ENCODE data around the gene MBOAT7.
A peak's percentile ranks its signal among the peaks of the same experiment; 100 is the strongest.

The MBOAT7 gene

DNA sequence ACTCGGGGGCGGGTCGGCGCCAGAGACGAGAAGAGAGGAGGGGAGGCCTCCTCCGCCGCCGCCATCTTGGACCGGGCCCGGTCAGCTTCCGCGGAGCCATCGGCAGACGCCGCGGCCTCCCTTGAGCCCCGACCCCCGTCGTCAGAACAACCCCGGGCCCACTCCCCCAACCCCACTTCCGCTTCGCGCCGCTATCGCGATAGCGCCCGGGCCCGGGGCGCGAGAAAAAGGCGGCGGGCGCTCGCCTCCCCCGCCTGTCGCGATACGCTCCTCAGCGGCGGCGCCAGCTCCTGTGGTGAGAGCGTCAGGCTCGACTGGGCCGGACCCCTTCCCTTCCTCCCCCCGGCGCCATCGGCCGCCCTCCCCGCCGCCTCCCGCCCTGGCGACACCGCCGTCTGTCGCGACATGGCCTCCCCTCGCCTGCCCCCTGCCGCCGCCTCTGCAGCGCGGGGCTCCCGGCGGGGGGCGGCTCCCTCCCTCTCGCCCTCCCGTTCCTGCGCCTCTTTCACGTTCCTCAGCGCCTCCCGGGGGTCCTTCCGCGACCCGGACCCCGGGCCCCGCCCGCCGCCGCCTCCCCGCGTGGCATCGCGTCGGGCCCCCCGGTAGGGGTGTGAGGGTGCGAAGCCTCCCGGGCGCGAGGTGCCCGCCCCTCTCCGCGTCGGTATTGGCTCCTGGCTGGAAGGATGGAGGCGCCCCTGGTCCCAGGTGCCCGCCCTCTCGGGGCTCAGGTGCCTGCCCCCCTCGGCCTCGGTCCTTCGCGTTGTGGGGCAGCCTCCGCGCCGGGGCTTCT is 51.5 kb downstream of the MBOAT7 start, which contains the start of gene CNOT3:
Gene CNOT3 (plus strand): TSS at position 64 of the 790 bp plus-strand sequence. CDS start 5,217 bp downstream, outside the sequence.
- no peak for FAIRE-seq

DNA sequence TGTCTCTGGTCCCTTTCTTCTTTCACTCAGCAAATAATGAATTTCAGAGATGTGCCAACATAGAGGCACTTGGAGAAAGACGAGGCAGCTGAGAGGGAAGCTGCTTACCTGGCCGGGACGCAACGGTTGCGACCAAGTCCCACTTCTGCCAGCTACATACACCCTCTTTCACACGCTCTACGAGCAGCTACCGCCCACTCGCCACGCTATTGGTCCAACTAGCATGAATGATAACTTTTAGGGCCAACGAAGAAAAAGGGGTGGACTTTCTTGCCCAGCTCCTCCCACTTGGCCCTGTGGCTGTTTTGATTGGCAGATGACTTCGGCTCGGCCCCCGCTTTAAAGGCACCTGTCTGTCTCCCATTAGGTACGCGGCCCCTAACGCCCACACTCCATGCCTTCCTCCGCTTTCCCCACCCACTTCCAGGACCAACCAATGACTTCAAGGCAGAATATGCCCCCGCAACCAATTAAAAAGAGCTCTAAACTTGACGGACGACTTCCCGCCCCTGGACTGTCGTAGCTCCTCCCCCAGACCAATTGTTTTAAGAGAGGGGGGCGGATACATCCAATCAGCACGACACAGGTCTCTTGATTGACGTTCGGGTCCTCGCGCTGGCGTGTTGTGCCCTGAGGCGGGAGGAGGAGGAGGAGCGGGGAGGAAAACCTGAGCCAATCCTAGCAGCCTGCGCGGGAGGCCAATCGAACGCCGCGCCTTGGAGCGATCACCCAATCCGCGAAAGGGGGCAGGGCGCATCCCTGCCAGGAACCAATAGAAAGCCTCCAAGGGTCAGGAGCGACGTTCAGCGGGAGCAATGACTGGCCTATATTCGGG is 52.3 kb downstream of the MBOAT7 start:
- FAIRE-seq: peak; percentile 100

DNA sequence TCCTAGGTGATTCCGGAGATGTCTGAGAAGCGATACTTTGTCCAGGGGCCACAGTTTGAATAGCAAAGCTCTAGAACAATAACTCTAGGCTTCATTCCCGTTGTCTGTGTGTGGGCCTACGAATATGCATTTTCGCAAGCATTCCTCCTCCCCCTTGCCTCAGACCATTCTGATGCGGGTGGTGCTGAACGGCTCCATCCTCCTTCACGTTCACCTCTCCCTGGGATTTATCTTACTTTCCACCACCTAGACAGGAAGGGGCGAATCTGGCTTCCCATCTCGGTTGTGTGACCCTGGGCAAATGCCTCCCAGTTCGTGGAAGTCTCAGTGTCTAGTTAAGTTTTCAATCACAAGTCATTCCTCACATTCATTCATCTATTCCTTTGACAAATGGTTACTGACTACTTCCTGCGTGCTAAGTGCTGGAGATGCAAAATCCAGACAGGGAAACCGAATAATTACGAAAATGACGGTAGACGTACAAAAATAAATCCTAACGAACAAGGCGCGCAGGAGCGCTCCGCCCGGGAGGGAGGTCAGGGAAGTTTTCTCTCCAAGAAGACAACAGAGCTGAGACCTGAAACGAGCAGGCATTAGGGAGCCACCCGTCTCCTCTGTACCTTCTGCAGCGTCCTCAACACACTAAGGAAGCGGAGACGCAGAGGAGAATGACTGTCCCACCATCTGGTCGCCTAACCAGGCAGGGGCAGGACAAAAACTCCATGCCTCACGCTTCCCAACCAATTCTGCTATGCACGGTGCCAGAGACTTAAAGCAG is 53.1 kb downstream of the MBOAT7 start:
- FAIRE-seq: no peak

DNA sequence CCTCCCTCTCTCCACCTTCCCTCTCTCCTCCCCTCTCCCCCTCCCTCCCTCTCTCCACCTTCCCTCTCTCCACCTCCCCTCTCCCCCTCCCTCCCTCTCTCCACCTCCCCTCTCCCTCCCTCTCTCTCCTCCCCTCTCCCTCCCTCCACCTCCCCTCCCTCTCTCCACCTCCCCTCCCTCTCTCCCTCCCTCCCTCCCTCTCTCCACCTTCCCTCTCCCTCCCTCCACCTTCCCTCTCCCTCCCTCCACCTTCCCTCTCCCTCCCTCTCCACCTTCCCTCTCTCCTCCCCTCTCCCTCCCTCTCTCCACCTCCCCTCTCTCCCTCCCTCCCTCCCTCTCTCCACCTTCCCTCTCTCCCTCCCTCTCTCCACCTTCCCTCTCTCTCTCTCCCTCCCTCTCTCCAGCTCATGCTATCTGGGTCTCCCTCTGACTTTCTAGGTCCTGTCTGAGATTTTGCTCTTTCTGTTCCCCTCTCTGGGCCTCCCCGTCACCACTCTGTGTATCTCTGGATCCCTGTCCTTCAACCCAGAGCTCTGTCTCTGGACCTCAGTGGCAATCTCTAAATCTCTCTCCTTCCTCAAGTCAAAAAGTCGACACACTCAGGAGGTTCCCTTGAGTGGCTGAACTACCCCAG is 55.3 kb downstream of the MBOAT7 start:
- no peak for FAIRE-seq

DNA sequence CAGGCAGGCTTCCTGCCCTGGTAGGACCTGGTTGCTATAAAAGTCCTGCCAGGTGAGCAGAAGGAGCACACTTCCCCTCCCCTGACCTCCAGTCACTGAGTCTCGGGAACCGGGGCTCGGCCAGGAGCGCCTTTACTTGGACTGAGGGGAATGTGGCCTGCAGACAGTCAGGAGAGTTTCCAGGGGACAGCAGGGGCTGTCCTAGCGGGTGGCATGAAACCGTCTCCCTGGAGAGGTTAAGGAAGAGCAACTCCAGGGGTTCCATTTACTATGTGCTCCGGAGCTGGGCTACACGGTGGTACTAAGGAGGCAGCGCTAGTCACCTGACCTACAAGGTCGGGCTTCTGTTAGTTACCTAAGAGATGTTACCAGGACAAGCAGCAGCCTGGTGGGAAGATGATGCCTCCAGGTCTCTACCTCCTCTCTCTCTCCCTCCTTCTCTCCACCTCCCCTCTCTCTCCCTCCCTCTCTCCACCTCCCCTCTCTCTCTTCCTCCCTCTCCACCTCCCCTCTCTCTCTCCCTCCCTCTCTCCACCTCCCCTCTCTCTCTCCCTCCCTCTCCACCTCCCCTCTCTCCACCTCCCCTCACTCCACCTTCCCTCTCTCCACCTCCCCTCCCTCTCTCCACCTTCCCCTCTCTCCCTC is 55.9 kb downstream of the MBOAT7 start:
- FAIRE-seq: no peak

DNA sequence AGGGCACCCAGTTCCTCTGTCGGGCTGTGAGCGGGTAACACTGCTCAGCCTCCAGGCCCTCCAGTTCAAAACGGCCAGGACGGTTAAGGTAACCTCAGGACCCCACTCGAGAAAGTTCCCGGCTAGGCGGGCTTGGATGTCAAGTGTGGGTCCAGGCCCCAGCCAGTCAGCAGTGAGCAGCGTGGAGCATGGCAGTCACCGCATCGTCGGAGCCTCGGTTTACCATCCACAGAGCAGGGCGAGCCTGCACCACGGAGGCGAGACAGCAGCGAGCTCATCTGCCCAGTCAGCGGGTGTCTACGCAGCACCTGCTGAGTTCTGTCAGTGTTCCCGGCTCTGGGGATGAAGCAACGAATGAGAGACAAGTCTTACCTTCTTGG is 59.8 kb downstream of the MBOAT7 start:
- FAIRE-seq: no peak

DNA sequence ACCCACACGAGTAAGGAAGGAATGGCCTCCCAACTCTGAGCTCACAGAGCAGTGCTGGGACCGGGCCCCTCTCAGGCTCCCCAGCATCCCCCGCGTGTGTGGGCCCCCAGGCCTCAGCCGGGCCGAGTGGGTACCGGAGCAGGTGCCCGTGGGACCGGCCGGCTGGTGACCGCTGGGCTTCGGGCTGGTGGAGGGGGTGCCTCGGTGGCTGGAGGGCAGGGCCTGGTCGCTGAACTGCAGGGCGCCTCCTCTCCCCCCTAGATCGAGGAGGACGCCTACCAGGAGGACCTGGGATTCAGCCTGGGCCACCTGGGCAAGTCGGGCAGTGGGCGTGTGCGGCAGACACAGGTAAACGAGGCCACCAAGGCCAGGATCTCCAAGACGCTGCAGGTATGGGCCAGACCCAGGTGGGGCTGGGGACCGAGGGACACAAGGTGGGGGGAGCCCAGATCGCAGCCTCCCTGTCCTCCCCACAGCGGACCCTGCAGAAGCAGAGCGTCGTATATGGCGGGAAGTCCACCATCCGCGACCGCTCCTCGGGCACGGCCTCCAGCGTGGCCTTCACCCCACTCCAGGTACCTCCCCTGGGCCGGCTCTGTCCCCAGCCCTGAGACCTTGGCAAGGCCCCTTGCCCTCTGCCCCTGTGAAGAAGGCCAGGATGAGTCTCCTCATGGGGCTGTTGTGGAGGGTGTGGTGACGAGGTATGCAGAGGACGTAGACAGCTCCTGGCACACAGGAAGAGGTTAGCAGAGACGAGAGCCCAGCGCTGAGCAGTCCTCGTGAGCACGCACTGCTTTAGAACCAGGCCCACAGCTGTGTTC is 60.4 kb downstream of the MBOAT7 start:
- FAIRE-seq: no peak

DNA sequence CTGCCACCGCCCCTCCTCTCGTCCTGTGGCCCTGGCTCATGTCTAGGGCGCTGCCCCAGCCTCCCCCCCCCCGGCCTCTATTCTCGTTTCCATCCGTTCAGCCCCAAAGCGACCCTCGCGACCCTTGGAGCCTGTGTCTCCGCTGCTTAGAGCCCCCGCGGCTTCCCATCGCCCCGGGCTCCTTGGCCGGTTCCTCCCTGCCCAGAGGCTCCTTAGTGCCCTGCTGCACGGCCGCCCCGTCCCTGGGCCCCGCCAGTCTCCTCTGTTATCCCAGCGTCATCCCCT is 61.0 kb downstream of the MBOAT7 start:
- FAIRE-seq: no peak

DNA sequence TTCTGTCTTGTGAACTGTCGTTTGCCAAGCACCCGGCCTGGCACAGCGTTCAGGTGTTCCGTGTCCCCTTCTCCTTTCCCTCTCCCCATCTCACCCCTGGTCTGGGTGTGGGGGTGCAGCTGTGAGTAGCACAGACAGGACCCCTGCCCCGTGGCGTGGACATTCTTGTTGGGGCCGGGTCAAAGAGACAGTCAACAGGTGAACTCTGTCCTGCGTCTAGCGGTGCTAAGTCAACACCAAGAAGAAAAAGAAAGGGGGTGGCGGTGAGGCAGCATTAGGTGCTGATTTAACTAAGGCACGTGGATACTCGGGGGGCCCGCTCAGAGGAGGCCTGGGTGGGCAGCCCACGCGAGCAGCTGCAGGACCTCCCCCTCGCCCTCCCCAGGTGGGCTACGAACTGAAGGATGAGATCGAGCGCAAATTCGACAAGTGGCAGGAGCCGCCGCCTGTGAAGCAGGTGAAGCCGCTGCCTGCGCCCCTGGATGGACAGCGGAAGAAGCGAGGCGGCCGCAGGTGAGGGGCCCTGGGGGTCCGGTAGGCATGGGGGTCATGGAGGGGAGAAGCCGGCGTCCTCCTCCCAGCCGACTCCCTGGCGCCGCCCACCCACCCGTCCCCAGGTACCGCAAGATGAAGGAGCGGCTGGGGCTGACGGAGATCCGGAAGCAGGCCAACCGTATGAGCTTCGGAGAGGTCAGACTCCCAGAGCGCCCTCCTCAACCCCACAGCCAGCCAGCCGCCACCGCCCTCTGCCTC is 61.5 kb downstream of the MBOAT7 start:
- FAIRE-seq: no peak

DNA sequence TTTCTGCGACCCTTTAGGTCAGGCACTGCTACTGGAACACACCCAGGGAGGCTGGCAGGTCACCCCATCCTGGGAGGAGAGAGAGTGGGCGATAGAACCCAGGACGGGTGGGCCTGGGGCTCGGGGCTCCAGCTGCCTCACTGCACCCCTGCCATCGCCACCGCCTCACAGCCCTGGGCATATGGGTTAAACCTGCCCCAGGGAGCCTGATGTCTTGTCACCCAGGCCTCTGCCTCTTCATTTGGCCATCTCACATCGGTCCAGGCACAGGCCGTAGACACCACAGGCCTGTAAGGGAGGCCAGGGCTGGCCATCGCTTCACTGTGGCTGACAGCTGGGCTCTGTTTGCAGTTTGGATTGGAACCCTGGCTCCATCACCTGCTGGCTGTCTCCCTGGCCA is 63.7 kb downstream of the MBOAT7 start:
- FAIRE-seq: no peak

DNA sequence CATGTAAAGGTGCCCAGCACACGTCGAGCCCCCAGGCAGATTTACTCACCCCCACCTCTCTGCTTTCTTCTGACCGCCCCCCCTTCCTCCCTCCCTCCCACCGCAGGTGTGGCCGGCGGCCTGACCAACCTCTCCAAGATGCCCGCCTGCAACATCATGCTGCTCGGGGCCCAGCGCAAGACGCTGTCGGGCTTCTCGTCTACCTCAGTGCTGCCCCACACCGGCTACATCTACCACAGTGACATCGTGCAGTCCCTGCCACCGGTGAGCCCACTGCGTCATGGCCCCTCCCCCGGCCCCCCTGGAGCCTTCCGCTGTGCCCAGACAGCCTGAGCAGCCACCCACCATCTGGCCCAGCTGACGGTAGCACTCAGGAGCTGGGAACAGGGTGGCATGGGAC is 65.0 kb downstream of the MBOAT7 start:
- no peak for FAIRE-seq

DNA sequence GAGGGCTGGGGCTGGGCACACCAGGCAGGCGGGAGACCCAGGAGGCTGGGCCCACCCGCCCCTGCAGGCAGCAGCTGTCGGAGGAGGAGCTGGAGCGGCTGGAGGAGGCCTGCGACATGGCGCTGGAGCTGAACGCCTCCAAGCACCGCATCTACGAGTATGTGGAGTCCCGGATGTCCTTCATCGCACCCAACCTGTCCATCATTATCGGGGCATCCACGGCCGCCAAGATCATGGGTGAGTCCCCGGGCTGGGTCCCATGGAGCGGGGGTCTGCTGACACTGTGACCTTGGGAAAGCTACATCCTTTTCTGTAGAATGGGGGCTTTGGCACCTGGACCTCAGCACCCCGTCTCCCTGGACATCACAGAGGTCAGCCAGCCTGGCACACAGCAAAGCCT is 65.7 kb downstream of the MBOAT7 start:
- no peak for FAIRE-seq
